GM18867 (cell line): ENCODE data around the gene HSD11B1L.
A peak's percentile ranks its signal among the peaks of the same experiment; 100 is the strongest.
"Not testable (repeated sequence)": the region's sequence is repeated elsewhere in the genome, so short reads cannot be mapped to it uniquely, and the experiment has no call there.

Experiments
- ATAC-seq: cut with Tn5 transposase; IDR thresholded peaks from one replicate; pipeline ENCODE4 v1.9.1; 2021; ENCODE audit warnings: mild to moderate bottlenecking, moderate library complexity; ENCODE audit not compliant: unreplicated experiment

Gene HSD11B1L

GRCh38 chr19:5719961-5720790 lies 39.3 kb downstream of the HSD11B1L start, which contains the start of the genes CATSPERD and LONP1:
CATSPERD (plus strand) TSS chr19:5720637; CDS start chr19:5720738, 101 bp downstream.
LONP1 (minus strand) TSS chr19:5720146; CDS start chr19:5720132, 14 bp downstream.
- peak; percentile 80 for ATAC-seq

GRCh38 chr19:5727453-5728050 lies 46.7 kb downstream of the HSD11B1L start:
- no peak for ATAC-seq

DNA sequence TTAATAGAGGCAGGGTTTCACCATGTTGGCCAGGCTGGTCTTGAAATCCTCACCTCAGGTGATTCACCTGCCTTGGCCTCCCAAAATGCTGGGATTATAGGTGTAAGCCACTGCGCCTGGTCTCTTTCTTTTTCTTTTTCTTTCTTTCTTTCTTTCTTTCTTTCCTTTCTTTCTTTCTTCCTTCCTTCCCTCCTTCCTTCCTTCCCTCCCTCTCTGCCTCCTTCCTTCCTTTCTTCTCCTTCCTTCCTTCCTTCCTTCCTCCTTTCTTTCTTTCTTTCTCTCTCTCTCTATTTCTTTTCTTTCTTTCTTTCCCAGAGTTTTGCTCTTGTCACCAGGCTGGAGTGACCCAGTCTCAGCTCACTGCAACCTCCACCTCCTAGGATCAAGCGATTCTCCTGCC lies 52.3 kb downstream of the HSD11B1L start:
- not testable (repeated sequence) for ATAC-seq
